H1 (cell line): Measurements from ENCODE around the gene ADRM1. TPM values are rescaled to one million over a fixed set of nuclear protein-coding genes. Genes with fewer than 3 reads are reported as not detected.

Experiments
- CBX8 ChIP-seq: fragments of 300-800, 300-1000 bp; sonication (generic); IDR thresholded peaks from 2 replicates; pipeline ENCODE4 v1.7.1; 2016; ENCODE audit warnings: low read depth, low read length, borderline replicate concordance
- CHD2 ChIP-seq: IDR thresholded peaks from 2 replicates; pipeline ENCODE4 v1.6.1; 2012; ENCODE audit warnings: low read length, improper control_type of control experiment
- FOSL1 ChIP-seq: IDR thresholded peaks from 2 replicates; pipeline ENCODE4 v1.6.1; 2011; ENCODE audit warnings: mild to moderate bottlenecking, low read depth, low read length, moderate library complexity; ENCODE audit not compliant: insufficient read depth
- HDAC6 ChIP-seq: IDR thresholded peaks from one replicate; pipeline ENCODE4 v1.7.1; 2012; ENCODE audit warnings: low read depth, mild to moderate bottlenecking, inconsistent platforms, low read length, moderate library complexity
- MAFK ChIP-seq: IDR thresholded peaks from 2 replicates; pipeline ENCODE4 v1.6.1; 2012; ENCODE audit warnings: low read depth, mild to moderate bottlenecking, improper control_type of control experiment, low read length
- SP2 ChIP-seq: IDR thresholded peaks from 2 replicates; pipeline ENCODE4 v1.6.1; 2012; ENCODE audit warnings: mild to moderate bottlenecking, low read length, inconsistent platforms
- polyA plus RNA-seq, 7 experiments: library from polyadenylated mRNA; depleted of rRNA in 3 of 7; stranded (reverse) in 5 of 7; unstranded in 2 of 7; fragments of >200 nt in 5 of 7; fragments of 200-250 nt in 2 of 7; gene quantifications; 1 replicate in 5 of 7; 2 replicates in 1 of 7; 4 replicates in 1 of 7; pipeline versions ENCODE4 v1.2.1 to v1.2.3, GENCODE V29; 2011 to 2013; ENCODE audit warnings: missing spikeins in 2 of 7, mixed read lengths in 2 of 7
- total RNA-seq: library from RNA; stranded (reverse); fragmentation: NEBNext Ultra II Directional; extraction: Animal tissue kit (Norgen Biotek cat#: 25700); gene quantifications from 2 replicates; pipeline ENCODE4 v1.2.1, GENCODE V29; 2021
- TF ChIP-seq, protein P1 (sequence below), 3 experiments: IDR thresholded peaks; 1 replicate in 2 of 3; 2 replicates in 1 of 3; pipeline versions ENCODE4 v1.5.1 to v1.6.1; 2011; ENCODE audit warnings: low read length in 3 of 3, mild to moderate bottlenecking in 3 of 3, inconsistent platforms in 2 of 3, low read depth in 1 of 3, moderate library complexity in 1 of 3; ENCODE audit not compliant: insufficient read depth in 1 of 3; ENCODE audit errors: control extremely low read depth in 1 of 3
- TF ChIP-seq, protein P2 (sequence below): fragments of 300-600 bp; sonication (generic); IDR thresholded peaks from 2 replicates; pipeline ENCODE4 v1.7.1; 2012; ENCODE audit warnings: low read length, moderate library complexity, mild to moderate bottlenecking, inconsistent platforms; ENCODE audit not compliant: insufficient replicate concordance

ADRM1 gene
- total and polyA plus RNA-seq, 2 of the 8 experiments (the other 6 are each of a cell fraction or from before 2014, with no cell fraction given) = 126 to 214 TPM

DNA sequence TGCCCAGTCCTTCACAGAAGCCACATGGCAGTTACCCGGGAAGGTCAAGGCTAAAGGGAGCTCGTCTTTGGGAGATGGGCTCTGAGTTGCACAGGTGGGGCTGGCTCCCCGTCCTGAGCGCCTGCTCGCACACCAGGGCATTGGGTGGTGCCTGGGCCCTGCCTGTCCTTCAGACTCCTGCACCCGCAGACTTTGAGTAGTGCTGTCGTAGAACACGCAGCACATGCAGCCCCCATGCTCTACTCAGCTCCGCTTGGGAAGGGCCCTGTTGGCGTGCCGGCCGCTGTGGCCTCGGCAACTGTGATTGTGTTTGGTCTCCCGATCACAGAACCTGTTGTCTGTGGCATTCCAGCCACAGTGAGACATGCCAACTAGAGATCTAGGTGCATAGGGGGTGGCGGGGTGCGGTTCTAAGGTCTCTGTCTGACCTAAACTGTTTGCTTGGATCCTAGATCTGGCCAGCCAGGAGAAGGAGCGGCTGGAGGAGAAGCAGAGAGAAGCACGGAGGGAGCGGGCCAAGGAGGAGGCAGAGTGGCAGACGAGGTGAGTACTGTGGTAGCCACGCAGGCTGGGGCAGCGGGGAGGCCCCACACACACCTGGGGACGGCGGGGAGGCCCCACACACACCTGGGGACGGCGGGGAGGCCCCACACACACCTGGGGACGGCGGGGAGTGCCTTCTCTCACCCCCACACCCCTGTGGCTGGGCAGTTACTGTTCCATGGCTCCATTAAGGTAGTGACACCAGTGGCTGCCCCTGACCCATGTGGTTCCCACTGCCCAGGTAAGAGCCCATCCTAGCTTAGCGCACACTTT, 11.3 kb upstream of the ADRM1 start (continued):
- TF ChIP-seq, protein P1, sequence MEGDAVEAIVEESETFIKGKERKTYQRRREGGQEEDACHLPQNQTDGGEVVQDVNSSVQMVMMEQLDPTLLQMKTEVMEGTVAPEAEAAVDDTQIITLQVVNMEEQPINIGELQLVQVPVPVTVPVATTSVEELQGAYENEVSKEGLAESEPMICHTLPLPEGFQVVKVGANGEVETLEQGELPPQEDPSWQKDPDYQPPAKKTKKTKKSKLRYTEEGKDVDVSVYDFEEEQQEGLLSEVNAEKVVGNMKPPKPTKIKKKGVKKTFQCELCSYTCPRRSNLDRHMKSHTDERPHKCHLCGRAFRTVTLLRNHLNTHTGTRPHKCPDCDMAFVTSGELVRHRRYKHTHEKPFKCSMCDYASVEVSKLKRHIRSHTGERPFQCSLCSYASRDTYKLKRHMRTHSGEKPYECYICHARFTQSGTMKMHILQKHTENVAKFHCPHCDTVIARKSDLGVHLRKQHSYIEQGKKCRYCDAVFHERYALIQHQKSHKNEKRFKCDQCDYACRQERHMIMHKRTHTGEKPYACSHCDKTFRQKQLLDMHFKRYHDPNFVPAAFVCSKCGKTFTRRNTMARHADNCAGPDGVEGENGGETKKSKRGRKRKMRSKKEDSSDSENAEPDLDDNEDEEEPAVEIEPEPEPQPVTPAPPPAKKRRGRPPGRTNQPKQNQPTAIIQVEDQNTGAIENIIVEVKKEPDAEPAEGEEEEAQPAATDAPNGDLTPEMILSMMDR (IDR thresholded peaks at IDR 0.05; ENCODE audit: control extremely low read depth in 1 of 3, insufficient read depth in 1 of 3, low read depth in 1 of 3, low read length in 3 of 3) = no peak
- TF ChIP-seq HDAC6 (no peak), FOSL1 (no peak), SP2 (no peak), MAFK (no peak), CHD2 (no peak), CBX8 (no peak)
- TF ChIP-seq, protein P2, sequence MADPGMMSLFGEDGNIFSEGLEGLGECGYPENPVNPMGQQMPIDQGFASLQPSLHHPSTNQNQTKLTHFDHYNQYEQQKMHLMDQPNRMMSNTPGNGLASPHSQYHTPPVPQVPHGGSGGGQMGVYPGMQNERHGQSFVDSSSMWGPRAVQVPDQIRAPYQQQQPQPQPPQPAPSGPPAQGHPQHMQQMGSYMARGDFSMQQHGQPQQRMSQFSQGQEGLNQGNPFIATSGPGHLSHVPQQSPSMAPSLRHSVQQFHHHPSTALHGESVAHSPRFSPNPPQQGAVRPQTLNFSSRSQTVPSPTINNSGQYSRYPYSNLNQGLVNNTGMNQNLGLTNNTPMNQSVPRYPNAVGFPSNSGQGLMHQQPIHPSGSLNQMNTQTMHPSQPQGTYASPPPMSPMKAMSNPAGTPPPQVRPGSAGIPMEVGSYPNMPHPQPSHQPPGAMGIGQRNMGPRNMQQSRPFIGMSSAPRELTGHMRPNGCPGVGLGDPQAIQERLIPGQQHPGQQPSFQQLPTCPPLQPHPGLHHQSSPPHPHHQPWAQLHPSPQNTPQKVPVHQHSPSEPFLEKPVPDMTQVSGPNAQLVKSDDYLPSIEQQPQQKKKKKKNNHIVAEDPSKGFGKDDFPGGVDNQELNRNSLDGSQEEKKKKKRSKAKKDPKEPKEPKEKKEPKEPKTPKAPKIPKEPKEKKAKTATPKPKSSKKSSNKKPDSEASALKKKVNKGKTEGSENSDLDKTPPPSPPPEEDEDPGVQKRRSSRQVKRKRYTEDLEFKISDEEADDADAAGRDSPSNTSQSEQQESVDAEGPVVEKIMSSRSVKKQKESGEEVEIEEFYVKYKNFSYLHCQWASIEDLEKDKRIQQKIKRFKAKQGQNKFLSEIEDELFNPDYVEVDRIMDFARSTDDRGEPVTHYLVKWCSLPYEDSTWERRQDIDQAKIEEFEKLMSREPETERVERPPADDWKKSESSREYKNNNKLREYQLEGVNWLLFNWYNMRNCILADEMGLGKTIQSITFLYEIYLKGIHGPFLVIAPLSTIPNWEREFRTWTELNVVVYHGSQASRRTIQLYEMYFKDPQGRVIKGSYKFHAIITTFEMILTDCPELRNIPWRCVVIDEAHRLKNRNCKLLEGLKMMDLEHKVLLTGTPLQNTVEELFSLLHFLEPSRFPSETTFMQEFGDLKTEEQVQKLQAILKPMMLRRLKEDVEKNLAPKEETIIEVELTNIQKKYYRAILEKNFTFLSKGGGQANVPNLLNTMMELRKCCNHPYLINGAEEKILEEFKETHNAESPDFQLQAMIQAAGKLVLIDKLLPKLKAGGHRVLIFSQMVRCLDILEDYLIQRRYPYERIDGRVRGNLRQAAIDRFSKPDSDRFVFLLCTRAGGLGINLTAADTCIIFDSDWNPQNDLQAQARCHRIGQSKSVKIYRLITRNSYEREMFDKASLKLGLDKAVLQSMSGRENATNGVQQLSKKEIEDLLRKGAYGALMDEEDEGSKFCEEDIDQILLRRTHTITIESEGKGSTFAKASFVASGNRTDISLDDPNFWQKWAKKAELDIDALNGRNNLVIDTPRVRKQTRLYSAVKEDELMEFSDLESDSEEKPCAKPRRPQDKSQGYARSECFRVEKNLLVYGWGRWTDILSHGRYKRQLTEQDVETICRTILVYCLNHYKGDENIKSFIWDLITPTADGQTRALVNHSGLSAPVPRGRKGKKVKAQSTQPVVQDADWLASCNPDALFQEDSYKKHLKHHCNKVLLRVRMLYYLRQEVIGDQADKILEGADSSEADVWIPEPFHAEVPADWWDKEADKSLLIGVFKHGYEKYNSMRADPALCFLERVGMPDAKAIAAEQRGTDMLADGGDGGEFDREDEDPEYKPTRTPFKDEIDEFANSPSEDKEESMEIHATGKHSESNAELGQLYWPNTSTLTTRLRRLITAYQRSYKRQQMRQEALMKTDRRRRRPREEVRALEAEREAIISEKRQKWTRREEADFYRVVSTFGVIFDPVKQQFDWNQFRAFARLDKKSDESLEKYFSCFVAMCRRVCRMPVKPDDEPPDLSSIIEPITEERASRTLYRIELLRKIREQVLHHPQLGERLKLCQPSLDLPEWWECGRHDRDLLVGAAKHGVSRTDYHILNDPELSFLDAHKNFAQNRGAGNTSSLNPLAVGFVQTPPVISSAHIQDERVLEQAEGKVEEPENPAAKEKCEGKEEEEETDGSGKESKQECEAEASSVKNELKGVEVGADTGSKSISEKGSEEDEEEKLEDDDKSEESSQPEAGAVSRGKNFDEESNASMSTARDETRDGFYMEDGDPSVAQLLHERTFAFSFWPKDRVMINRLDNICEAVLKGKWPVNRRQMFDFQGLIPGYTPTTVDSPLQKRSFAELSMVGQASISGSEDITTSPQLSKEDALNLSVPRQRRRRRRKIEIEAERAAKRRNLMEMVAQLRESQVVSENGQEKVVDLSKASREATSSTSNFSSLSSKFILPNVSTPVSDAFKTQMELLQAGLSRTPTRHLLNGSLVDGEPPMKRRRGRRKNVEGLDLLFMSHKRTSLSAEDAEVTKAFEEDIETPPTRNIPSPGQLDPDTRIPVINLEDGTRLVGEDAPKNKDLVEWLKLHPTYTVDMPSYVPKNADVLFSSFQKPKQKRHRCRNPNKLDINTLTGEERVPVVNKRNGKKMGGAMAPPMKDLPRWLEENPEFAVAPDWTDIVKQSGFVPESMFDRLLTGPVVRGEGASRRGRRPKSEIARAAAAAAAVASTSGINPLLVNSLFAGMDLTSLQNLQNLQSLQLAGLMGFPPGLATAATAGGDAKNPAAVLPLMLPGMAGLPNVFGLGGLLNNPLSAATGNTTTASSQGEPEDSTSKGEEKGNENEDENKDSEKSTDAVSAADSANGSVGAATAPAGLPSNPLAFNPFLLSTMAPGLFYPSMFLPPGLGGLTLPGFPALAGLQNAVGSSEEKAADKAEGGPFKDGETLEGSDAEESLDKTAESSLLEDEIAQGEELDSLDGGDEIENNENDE = no peak
